Duodenal mucosa (tissue), 2 donors: ENCODE data around the gene SPOCK2.
A peak's percentile ranks its signal among the peaks of the same experiment; 100 is the strongest.
"Not testable (repeated sequence)": the region's sequence is repeated elsewhere in the genome, so short reads cannot be mapped to it uniquely, and the experiment has no call there.

Source experiments
- H3K27ac ChIP-seq: one replicate; pipeline ENCODE4 v1.7.0; 2013; ENCODE audit warnings: low read depth, low read length
- H3K27me3 ChIP-seq, 2 donors: one replicate each; pipeline ENCODE4 v1.7.0; 2013; ENCODE audit warnings: low read length in 2 of 2, control low read depth in 1 of 2; ENCODE audit not compliant: insufficient read depth in 2 of 2, control insufficient read depth in 1 of 2
- H3K36me3 ChIP-seq, 2 donors: one replicate each; pipeline ENCODE4 v1.7.0; 2013; ENCODE audit warnings: low read length in 2 of 2, control low read depth in 1 of 2; ENCODE audit not compliant: insufficient read depth in 2 of 2, control insufficient read depth in 1 of 2
- H3K4me1 ChIP-seq, 2 donors: one replicate each; pipeline ENCODE4 v1.7.0; 2013; ENCODE audit warnings: low read length in 2 of 2, control low read depth in 1 of 2; ENCODE audit not compliant: insufficient read depth in 2 of 2, control insufficient read depth in 1 of 2
- H3K4me3 ChIP-seq, 2 donors: one replicate each; pipeline ENCODE4 v1.7.0; 2013; ENCODE audit warnings: low read length in 2 of 2, low read depth in 1 of 2
- H3K9ac ChIP-seq, 2 donors: one replicate each; pipeline ENCODE4 v1.7.0; 2013; ENCODE audit warnings: low read length in 2 of 2, low read depth in 1 of 2
- H3K9me3 ChIP-seq, 2 donors: one replicate each; pipeline ENCODE4 v1.7.0; 2013; ENCODE audit warnings: low read length in 2 of 2, control low read depth in 1 of 2; ENCODE audit not compliant: control insufficient read depth in 1 of 2

SPOCK2 gene

DNA sequence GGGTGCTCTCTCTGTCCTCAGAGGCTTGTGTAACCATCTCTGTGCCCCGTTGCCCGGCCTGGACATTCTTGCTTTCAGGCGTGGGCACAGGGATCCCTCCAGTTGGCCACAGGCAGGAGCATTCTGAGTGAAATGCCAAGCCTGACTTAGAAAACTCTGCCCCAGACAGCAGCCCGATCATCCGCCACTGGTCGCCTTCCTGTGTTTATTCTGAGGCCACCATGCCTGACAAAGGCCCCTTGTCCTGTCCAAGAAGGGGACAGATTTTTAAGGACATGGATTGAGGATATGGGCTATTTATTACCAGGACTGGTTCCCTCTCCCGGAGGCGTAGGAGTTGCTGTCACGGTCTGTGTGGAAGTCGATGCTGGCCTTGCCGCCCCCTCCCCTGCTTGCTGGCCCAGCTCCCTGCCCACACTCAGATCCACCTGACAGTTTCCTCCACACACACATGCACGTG is 54.3 kb downstream of the SPOCK2 start:
- Histone ChIP-seq H3K9ac (no peak overlapping the region), H3K4me3 (no peak overlapping the region), H3K27me3 (no peaks in the 10 kb centered on the region), H3K4me1 (peaks cover 0 to 8% of the 10 kb centered on the region in 2 donors), H3K36me3 (no peaks in the 10 kb centered on the region), H3K9me3 (no peaks in the 10 kb centered on the region), H3K27ac (no peak overlapping the region)

DNA sequence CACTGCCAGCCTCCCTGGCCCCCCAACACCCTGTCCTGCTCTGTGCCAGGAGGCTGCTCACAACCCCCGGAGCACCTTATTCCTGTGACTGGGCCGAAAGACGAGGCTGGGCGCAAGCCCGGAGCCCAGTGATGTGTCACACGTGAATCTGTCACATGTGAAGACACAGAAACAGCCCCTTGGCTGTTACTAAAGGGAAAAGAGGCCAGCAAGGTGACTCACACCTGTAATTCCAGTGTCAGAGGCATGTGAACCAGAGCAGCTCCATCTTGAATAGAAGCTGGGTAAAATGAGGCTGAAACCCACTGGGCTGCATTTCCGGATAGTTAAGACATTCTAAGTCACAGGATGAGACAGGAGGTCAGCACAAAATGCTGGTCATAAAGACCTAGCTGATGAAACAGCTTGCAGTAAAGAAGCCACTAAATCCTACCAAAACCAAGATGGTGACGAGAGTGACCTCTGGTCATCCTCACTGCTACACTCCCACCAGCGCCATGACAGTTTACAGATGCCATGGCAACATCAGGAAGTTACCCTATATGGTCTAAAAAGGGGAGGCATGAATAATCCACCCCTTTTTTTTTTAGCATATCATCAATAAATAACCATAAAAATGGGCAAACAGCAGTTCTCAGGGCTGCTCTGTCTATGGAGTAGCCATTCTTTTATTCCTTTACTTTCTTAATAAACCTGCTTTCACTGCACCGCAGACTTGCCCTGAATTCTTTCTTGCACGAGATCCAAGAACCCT is 55.8 kb downstream of the SPOCK2 start:
- H3K27ac ChIP-seq, H3K4me1 ChIP-seq, H3K9me3 ChIP-seq, H3K9ac ChIP-seq, H3K36me3 ChIP-seq, H3K4me3 ChIP-seq, H3K27me3 ChIP-seq: not testable (repeated sequence)

DNA sequence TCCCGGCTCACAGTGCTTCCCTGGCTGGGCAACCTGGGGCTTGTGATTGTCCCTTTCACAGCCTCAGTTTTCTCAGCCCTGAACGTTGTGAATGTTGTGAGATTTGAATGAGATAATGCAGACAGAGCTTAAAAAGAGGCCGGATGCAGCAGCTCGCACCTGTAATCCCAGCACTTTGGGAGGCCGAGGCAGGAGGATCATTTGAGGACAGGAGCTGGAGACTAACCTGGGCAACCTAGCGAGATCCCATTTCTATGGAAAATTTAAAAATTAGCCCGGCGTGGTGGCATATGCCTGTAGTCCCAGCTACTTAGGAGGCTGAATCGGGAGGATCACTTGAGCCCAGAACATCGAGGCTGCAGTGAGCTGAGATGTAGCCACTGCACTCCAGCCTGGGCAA is 56.6 kb downstream of the SPOCK2 start:
- peaks cover 4 to 5% of the 10 kb centered on the region in 2 donors for H3K4me1 ChIP-seq
- H3K4me3 ChIP-seq: no peak overlapping the region
- H3K9me3 ChIP-seq: no peaks in the 10 kb centered on the region
- H3K27ac ChIP-seq: no peak overlapping the region
- no peaks in the 10 kb centered on the region for H3K27me3 ChIP-seq
- no peak overlapping the region for H3K9ac ChIP-seq
- H3K36me3 ChIP-seq: no peaks in the 10 kb centered on the region

DNA sequence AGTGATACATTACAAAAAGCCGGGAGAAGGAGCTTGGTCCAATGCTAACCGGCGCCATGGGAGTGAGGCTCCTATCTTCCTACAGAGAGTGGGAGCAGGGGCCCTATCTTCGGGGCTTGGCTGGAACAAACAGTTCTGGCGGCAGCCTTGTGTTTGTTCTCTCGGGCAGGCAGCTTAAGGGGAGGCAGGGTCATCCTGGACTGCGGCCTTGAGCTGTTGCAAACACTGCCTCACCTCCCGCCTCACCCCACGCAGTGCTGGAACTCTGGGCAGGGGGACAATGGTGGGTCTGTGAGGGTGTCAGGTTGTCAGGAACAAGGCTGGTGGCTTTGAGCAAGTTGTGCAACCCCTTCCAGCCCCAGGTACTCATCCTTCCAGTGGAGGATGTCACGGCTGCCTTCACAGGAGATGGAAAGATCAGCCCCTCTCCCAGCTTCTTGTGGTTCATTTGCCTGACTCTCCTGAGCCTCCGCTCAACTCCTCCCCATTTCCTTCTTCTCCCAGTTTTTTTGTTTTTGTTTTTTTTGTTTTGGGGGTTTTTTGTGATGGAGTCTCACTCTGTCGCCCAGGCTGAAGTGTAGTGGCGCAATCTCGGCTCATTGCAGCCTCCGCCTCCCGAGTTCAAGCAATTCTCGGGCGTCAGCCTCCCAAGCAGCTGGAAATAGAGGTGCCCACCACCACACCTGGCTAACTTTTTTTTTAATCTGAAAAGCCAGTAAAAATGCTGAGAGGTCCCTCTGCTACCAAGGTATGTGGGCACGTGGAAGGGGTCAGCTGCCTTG is 57.4 kb downstream of the SPOCK2 start:
- H3K9me3 ChIP-seq: no peaks in the 10 kb centered on the region
- no peak overlapping the region for H3K27ac ChIP-seq
- no peak overlapping the region for H3K9ac ChIP-seq
- peaks cover 4 to 7% of the 10 kb centered on the region in 2 donors for H3K4me1 ChIP-seq
- H3K27me3 ChIP-seq: no peaks in the 10 kb centered on the region
- no peaks in the 10 kb centered on the region for H3K36me3 ChIP-seq
- H3K4me3 ChIP-seq: no peak overlapping the region

DNA sequence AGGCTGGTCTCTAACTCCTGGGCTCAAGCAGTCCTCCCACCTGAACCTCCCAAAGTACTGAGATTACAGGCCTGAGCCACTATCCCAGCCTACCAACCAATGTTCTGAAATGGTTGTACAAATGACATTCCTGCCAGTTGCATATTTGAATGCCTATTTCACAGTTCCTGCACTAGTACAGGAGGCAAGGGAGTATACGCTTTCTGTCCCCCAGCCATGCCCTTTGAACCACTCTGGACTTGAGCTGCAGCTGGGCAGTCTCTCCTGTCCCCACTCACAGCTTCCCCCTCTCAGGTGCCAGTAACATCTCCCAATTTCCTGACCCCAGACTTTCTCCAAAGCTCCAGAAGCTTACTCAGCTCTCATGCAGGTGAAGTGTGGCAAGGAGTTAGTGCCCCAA is 58.9 kb downstream of the SPOCK2 start:
- H3K9me3 ChIP-seq: no peaks in the 10 kb centered on the region
- H3K27ac ChIP-seq: no peak overlapping the region
- no peaks in the 10 kb centered on the region for H3K27me3 ChIP-seq
- H3K4me1 ChIP-seq: peaks cover 4 to 7% of the 10 kb centered on the region in 2 donors
- no peak overlapping the region for H3K9ac ChIP-seq
- H3K36me3 ChIP-seq: no peaks in the 10 kb centered on the region
- H3K4me3 ChIP-seq: no peak overlapping the region

DNA sequence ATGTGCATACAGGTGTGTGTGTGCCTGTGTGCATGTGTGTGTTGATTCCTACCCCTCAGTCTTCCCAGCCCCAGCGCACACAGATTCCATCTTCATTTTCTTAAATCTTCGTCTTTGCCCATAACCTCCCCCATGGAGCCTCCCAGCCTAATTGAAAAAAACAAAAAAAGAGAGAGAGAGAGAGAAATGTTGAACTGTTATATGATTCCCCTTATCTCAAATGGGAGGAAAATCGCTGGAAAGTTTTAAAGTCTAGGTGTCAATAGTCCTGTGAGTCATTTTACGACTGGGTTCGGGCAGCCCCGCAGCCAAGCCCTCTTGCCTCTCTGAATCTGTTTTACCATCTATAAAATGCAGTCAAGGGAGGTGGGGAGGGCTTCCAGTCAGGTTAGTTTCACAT is 60.9 kb downstream of the SPOCK2 start:
- H3K36me3 ChIP-seq: no peaks in the 10 kb centered on the region
- H3K4me3 ChIP-seq: peak overlapping the region in 1 of 2 donors; percentile 3
- peaks cover 4 to 7% of the 10 kb centered on the region in 2 donors for H3K4me1 ChIP-seq
- no peaks in the 10 kb centered on the region for H3K27me3 ChIP-seq
- no peak overlapping the region for H3K27ac ChIP-seq
- no peaks in the 10 kb centered on the region for H3K9me3 ChIP-seq
- H3K9ac ChIP-seq: no peak overlapping the region

DNA sequence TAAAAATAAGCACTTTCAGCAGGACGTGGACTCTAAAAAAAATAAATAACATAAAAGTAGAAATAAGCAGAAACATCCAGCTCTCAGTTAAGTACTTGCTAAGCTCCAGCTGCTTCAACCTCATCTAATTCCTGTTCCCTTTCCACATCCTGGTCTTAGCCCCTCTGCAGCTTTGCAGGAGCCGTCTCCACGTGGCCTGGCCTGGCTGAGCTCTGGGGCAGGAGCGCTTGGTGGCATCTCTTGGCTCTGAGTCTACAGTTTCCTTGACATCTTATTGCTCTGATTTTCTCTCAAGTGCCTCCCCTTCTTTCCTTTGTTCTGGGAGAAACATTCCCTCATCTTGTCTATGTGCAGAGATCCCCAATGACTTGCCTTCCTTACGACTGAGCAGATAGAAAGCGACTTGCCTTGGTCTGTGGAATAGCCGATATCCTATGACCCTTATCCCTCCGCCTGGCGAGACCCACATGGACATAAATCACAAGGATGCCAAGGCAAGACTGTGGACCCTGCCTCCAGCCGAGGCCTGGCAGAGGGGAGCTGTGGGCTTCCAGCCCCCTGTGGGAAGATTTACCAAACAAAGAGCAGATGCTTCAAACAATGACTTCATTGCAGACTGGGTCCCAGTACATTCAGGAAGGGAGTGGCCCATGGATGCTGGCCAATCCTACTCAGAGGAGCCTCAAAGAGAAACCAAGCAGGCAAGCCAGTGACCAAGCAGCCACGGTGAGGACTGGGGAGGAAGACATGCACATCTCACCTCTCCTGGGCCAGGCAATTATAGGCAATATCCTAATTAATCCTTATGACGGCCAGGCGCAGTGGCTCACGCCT is 61.9 kb downstream of the SPOCK2 start:
- Histone ChIP-seq H3K36me3 (no peaks in the 10 kb centered on the region), H3K9me3 (no peaks in the 10 kb centered on the region), H3K27ac (no peak overlapping the region), H3K4me3 (no peak overlapping the region), H3K4me1 (peaks cover 4 to 7% of the 10 kb centered on the region in 2 donors), H3K27me3 (no peaks in the 10 kb centered on the region), H3K9ac (no peak overlapping the region)

DNA sequence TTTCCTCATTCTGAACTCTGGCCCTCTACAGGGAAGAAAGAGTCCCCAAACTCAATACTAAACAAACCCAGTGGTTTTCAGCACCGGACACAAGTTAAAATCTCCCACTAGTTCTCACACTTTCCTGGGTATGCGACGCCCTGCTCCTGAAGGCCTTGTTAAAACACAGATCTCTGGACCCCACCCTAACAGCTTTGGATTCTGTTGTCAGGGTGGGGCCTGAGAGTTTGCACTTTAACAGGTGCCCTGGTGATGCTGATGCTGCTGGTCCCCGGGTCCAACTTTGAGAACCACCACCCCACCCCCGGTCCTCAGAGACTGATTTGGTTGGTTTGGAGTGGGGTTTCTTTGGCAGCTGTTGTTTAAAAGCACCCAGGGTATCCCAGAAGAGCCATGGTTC is 62.5 kb downstream of the SPOCK2 start:
- no peak overlapping the region for H3K9ac ChIP-seq
- H3K27me3 ChIP-seq: no peaks in the 10 kb centered on the region
- no peaks in the 10 kb centered on the region for H3K9me3 ChIP-seq
- H3K27ac ChIP-seq: no peak overlapping the region
- H3K4me1 ChIP-seq: peaks cover 4 to 7% of the 10 kb centered on the region in 2 donors
- H3K36me3 ChIP-seq: no peaks in the 10 kb centered on the region
- H3K4me3 ChIP-seq: no peak overlapping the region

DNA sequence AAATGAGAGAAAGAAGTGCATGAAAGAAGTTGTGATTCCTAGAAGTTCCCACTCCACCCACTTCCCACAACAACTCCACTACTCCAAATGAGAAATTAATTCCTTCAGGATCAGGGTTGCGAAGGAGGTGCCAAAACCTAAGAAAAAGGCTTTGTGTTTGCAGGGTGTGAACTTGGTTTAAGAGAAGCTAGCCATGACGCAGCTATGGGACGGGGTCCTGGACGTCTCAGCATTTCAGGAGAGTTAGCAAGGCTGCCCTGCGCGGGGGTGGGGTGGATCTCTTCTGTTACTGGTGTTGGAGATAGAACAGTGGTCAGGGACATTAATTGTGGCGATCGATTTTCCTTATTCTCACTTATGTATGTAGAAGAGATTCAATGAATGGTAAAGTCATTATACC is 63.0 kb downstream of the SPOCK2 start:
- Histone ChIP-seq H3K27me3 (no peaks in the 10 kb centered on the region), H3K27ac (no peak overlapping the region), H3K9me3 (no peaks in the 10 kb centered on the region), H3K9ac (no peak overlapping the region), H3K36me3 (no peaks in the 10 kb centered on the region), H3K4me1 (peaks cover 4 to 7% of the 10 kb centered on the region in 2 donors), H3K4me3 (no peak overlapping the region)

DNA sequence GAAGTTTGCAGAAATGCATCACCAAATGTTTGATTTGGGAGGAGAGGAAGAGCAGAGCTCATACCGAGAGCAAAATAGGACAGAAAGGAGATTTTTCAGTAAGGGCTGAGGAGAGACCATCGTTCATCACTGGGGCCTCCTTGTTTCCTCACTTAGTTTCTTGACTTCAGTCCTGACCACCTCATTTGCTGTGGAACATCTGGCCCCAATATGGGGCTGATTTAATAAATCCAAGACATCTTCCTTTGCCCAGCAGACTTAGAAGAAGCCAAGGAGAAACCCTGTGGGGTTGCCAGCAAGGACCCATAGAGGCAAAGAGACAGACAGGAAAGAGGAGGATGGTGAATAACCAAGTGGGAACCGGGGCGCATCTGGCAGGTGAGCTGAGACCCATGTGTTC is 63.8 kb downstream of the SPOCK2 start:
- H3K27ac ChIP-seq: no peak overlapping the region
- no peaks in the 10 kb centered on the region for H3K9me3 ChIP-seq
- no peak overlapping the region for H3K4me3 ChIP-seq
- H3K4me1 ChIP-seq: peaks cover 4 to 7% of the 10 kb centered on the region in 2 donors
- H3K36me3 ChIP-seq: no peaks in the 10 kb centered on the region
- H3K27me3 ChIP-seq: no peaks in the 10 kb centered on the region
- no peak overlapping the region for H3K9ac ChIP-seq
